Fibroblast of skin of back (primary cell): Measurements from ENCODE around the gene MATK.

Experiments
- DNase-seq: peaks from one replicate; pipeline ENCODE4 v3.0.0-alpha.2; 2013

The MATK gene

GRCh38 chr19:3788996-3789778 lies 3.0 kb upstream of the MATK start:
- no peak for DNase-seq

- DNase-seq = no peak
Observed at GRCh38 chr19:3785451-3785937, 687 bp downstream of the MATK start.

DNA sequence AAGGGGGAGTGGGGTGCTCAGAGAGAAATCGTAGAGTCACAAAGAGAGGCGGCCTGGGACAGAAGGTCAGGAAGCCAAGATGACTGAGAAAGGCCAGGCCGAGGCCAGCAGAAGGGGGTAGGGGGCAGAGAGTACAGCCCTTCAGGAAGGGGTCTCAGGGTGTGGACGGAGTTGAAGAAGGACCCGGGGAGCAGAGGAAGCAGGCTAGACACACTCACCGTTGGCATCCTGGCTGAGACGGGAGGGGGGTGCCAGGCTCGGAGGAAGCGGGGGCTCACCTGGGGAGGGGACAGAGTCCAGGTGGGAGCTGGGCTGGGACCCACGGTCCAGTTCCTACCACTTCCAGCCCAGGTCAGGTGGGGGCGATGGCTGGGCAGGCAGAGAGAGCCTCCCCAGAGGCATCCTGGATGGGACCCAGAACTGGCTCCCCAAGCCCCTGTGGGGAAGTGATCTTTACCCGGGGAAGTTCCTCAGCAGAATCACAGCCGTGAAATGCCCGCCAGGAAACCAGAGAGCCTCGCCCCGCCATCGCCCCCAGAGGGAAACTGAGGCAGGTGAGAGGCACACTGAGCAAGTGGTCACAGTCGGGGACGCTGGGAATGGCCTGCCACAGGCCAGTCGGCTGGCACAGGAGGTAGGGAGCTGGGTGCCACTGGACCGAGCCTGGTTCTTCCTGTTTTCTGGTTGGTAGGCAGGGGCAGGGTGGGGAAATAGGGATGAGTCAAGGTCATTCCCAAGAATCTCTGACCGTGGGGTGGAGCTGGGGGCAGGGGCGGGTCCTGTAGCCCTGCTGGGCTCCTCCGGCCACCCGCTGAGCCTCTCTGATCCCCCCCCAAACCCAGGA lies 1.4 kb downstream of the MATK start:
- DNase-seq = no peak

GRCh38 chr19:3783660-3784584 lies 2.3 kb downstream of the MATK start:
- no peak for DNase-seq

GRCh38 chr19:3782903-3783302 lies 3.3 kb downstream of the MATK start:
- DNase-seq = no peak

DNA sequence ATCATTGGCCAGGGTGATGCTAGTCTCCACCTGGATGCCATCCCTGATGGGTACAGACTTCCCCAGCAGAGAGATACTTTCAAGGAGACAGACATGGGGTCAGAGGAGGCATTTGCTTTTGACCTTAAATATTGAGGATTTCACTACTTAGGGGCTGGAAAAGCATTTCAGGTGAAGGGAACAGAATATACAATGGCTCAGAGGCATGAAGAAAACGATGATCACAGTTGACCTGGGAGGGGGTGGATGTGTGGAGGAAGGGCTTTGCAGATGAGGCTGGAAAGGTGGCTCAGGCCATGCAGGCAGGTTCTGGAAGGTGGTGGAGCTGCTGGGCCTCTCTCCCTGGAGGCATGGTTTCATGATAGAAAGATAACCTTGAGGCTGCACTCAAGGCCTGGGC lies 3.9 kb downstream of the MATK start:
- no peak for DNase-seq

GRCh38 chr19:3781603-3782002 lies 4.6 kb downstream of the MATK start:
- DNase-seq = no peak

DNA sequence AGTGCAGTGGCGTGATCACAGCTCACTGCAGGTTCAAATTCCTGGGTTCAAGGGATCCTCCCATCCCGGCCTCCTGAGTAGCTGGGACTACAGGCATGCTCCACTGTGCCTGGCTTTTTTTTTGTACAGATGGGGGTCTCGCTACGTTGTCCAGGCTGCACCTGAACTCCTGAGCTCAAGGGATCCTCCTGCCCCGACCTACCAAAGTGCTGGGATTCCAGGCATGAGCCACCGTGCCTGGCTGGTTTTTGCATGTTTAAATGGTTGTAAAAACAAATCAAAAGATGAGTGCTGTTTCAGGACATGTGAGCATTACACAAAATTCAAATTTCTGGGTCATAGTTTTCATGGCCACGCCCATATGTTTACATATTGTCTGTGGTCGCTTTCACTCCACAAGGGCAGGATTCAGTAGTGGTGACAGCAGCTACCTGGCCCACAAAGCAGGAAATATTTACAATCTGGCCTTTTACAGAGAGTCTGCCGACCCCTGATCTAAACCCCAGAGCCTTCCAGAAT lies 5.3 kb downstream of the MATK start:
- DNase-seq = no peak

- no peak for DNase-seq
Observed at GRCh38 chr19:3778899-3779723, 7.1 kb downstream of the MATK start.

DNA sequence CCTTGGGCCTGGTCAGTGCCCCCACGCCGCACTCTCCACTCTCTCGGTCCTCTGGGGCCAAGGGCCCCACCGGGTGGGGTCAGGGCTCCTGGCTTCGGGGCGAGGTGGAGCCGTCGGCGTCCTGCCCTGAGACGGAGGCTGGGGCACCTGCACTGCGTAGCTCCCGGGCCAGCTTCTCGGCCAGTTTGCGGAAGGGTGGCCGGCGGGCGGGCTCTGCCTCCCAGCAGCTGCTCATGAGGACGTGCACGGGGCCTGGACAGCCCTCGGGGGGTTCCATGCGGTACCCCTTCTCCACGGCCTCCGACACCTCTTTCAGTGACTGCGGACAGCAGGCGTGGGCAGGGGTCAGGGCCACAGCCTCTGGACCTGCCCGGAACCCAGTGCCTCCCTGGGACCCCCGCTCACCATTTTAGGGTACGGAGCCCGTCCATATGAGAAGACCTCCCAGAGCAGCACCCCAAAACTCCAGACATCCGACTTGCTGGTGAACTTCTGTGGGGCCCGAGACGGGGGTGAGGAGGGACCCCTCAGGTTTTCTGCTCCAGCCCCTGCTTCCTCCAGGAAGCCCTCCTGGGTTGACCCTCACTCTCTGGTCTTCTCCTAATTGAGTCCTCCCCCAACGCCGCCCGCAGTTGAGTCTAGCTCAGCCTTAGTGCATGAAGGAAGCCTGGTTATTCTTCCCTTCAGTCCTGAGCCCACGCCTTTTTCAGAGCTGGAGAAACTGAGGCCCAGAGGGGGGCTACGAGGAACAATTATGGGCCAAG lies 7.9 kb downstream of the MATK start:
- no peak for DNase-seq

DNA sequence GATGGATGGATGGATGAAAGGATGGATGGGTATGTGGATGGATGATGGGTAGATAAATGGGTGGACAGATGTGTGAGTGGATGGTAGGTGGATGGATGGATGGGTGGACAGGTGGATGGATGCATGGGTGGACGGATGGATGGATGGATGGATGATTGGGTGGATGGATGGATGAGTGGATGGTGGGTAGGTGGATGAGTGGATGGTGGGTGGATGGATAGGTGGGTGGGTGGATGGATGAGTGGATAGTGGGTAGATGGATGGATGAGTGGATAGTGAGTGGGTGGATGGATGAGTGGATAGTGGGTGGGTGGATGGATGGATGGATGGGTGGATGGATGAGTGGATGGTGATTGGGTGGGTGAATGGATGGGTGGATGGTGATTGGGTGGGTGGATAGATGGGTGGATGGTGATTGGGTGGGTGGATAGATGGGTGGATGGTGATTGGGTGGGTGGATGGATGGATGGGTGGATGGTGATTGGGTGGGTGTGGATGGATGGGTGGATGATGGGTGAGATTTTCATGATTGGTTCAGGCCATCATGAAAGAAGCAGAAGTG lies 9.6 kb downstream of the MATK start:
- no peak for DNase-seq

DNA sequence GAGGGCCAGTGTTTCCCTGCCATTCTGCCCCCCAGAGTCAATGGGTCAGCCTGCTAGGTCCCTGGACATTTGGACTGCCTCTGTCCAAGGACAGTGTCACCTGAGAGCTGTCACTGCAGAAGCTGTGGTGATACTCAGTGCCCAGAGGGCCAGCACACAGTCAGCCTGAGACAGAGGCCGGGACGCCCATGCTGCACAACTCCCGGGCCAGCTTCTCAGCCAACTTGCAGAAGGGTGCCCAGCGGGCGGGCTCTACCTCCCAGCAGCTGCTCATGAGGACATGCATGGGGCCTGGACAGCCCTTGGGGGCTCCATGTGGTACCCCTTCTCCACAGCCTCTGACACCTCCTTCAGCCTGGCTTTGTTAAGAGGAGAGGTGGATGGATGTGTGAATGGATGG lies 10.3 kb downstream of the MATK start:
- DNase-seq = no peak

DNA sequence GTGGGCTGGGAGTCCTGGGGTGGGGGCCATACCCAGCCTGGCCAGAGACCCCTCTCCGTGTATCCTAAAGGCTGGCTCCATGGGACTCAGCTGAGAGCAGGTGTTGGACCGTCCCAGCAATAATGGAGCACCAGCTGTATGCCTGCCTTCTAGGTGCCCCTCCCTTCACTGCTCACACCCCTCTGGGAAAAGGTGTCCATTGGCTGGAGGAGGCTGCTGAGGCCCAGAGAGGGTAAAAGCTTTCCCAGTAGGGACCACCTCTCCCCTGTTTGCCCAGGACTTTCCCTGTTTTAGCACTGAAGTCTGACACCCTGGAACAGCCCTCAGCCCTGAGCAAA lies 10.8 kb downstream of the MATK start:
- no peak for DNase-seq

GRCh38 chr19:3774621-3775373 lies 11.4 kb downstream of the MATK start:
- no peak for DNase-seq

GRCh38 chr19:3773814-3774515 lies 12.2 kb downstream of the MATK start:
- no peak for DNase-seq

DNA sequence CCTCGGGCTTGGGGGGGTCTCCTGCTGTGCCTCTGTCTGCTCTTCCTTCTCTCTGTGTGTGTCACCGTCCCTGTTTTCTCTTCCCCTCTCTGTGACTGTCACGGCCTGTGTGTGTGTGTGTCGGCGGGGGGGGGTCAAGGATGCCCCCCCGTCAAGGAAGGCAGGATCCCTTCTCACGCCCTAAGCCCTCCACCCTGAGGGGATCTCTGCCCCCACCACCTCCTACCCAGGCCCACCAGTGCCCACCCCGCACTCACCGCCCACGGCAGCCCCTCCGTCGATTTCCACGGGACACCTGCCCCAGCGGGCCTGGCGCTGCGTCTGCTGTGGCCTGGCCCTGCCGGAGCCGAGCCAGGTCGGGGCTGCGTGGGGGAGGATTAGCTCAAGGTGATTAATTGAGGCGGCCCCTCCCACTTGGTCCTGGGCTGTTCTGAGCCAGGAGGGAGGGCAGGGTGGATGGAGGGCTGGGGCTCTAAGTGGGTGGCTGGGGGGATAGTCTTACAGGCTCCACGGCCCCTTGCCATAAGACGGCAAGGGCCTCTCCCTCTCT lies 14.2 kb downstream of the MATK start, which contains the start of gene RAX2:
Gene RAX2, minus strand, starts transcription at position 323 of the 550 bp plus-strand sequence. CDS start 486 bp downstream, outside the sequence.
- DNase-seq = no peak

- DNase-seq = no peak
Observed at GRCh38 chr19:3771000-3771905, 14.9 kb downstream of the MATK start.
